ENCODE measurements around the gene APOBR.
"Not testable (repeated sequence)": the region's sequence is repeated elsewhere in the genome, so short reads cannot be mapped to it uniquely, and the experiment has no call there.

The APOBR gene, protein sequence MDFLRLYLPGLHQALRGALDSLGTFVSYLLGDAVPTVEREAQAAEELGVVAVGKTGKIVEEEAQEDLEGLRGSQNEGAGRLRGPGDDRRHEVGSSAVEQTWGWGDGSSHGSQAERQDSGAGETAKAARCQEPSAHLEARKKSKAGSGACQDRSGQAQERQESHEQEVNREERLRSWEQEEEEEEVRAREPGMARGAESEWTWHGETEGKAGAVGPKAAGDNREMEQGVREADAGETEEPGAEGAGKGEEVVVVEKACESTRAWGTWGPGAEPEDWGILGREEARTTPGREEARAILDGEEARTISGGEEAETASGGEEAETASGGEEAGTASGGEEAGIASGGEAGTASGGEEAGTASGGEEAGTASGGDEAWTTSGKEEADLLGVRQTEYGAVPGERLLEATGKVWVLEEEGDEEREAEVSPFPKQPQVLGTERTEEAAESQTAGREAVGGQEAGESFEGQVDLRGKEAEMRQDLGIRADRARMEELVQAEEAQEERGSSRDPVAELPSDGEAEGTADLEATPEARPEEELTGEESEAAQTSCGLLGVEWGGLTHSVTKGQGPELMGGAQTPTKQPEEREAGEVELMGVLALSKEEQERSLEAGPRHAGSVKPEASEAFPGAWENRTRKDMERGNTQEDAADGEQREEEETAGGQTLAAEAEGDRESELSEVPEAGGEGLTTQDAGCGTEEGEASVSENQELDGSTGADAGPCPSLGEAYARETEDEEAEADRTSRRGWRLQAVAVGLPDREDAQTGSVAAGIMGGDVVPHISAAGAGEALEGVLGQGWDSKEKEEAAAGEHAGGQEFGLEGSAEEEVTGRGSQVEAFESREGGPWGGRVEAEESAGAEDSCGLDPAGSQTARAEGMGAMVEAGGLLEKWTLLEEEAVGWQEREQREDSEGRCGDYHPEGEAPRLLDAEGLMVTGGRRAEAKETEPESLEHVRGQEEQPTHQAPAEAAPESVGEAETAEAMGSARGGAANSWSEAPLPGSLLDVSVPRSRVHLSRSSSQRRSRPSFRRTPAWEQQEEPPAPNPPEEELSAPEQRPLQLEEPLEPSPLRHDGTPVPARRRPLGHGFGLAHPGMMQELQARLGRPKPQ
- total RNA-seq = 2.3 to 16.6 (median 8.1) reads per million in 3 experiments

DNA sequence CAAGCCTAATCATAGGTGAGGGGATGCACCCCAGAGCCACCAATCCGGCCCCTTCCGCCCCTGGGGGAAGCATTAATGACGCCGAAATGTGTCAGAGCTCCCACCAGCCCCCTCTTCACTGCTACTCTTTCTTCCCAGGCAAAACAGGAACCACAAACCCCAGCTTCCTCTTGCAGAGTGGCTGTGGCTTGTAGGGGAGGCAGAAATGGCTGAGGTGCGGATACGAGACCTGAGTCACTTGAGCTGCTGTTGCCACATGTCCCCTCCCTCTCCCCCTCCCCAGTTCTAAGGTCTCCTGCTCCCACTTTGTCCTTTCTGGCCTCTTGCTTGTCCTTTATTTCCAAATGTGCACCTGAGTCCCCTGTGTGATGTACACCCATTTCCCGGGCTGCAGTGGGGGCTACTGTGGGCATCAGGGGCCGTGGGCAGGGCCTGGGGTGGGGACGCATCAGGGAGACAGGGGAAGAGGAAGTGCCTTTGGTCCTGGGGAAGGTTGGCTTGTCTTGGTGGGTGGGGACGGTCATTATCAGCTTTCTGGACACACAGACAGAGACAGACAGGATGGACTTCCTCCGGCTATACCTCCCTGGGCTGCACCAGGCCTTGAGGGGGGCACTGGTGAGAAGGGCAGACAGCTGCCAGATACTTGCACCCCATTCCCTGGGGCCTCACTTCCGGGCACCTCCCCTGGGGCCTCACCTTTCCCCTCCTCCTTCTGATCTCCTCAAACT, at the start of gene APOBR:
Gene APOBR (plus strand): TSS at position 523 of the 731 bp plus-strand sequence. CDS start 39 bp downstream, at position 562.
- peak; percentile 96 for DNase-seq

DNA sequence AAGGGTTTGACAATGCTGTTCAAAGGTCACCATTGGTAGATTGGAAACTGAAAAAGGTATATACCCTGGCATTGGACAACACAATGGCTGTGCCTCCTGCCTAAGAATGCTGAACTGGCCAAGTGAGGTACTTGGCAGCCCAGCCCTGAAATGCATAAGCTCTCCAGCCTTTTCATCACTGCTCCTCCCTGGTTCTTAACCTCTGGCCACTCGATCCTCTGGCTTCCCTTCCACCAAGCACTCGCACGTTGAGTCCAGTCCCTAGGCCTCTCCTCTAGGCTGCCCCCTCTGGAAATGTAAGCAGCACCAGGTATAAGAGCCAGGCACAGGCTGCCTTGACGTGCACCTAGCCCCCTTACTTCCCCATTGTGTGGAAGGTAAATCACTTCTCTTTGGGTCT, 48.1 kb upstream of the APOBR start:
- DNase-seq = not testable (repeated sequence)

DNA sequence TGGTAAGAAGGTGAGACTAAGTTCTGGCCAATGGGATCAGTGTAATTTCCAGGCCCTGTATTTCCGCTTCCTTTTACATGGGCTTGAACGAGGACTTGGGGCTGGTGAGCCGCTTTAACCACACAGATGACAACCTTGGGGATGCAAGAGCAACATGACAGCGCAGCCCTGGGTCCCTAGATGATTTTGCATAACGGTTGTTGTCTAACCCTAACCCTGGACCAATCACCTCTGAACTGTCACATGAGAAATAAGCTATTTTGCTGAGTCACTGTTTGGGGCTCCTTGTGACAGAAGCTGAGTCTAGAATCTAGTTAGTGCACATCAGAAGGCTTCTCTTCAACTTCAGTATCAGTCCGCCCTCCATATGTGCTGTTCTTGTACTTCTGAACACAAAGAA, 47.4 kb upstream of the APOBR start:
- not testable (repeated sequence) for DNase-seq

DNA sequence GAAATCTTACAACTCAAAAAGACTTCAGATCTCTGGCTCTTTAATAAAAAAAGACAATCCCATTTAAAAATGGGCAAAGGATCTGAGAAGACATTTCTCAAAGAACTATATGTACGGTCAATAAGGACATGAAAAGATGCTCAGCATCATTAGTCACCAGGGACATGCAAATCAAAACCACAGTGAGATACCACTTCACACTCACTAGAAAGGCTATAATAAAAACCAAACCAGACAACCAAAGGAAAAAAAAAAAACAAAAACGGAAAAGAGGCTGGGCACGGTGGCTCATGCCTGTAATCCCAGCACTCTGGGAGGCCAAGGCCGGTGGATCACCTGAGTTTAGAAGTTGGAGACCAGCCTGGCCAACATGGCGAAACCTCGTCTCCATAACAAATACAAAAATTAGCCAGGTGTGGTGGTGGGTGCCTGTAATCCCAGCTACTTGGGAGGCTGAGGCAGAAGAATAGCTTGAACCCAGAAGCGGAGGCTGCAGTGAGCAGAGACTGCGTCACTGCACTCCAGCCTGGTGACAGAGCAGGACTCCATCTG, 20.7 kb upstream of the APOBR start:
- no peak for DNase-seq

DNA sequence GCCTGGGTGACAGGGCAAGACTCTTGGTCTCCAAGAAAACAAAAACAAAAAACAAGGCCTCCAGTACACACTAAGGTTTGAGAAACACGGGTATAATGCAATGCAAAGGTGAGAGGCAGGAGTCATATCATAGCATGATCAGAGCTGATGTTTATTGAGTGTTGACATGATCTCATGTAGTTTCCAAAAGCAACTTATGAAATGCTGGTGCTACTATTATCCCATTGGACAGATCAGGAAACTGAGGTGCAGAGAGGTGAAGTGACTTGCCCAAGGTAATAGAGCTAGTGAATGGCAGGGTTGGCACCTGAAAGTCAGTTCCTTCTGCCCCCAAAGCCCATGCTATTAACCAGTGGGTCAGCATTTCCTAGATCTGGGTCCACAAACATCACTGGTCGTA, 19.2 kb upstream of the APOBR start:
- no peak for DNase-seq

DNA sequence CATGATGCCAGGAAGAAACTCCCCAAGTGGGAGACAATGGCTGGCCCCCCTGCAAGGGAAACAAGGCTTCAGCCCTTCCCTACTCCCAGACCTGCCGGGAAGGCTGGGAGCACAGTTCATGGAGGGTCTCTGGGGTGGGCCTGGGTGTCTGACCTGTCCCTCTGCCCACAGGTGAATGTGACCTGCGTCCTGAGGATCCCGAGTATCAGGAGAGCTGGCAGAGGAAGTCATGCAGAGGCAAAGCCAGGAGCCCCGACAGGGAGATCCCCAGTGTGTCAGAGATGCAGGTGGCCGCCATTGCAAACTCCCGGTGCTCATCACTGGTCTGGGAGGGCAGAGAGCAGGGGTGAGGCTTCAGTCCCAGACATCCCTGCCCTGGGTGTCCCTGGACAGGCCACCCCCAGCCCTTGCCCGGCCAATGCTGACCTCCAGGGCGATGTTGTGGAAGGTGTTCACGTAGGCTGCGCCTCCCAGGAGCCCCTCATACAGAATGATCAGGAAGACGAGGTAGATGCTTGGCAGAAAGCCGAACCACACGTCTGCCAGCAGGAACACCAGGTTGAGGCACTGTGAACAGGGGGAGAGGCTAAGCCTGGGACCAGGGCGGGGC, 17.0 kb upstream of the APOBR start:
- DNase-seq = no peak

DNA sequence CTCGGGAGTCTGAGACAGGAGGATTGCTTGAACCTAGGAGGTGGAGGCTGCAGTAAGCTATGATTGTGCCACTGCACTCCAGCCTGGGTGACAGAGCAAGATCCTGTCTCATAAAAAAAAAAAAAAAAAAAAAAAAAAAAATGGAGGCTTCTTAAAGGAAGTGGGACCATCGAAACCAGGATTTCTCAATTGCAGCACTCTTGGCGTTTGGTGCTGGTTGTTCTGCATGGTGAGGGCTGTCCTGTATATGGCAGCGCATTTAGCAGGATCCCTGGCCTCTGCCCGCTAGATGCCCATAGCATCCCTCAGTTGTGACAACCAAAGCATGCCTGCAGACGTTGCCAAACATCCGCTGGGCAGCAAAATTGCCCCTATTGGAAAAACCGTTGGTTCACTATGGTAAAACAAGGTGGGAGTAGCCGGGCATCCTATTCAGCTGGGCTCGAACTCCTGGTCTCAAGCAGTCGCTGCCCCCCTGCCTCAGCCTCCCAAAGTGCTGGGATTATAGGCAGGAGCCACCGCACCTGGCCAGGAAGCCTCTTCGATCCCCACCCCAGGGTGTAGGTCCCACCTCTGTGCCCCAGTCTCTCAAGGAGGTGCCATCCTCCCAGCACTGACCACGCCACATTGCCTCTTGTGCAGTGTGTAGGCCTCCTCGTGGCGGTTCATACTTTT, 15.8 kb upstream of the APOBR start:
- no peak for DNase-seq

DNA sequence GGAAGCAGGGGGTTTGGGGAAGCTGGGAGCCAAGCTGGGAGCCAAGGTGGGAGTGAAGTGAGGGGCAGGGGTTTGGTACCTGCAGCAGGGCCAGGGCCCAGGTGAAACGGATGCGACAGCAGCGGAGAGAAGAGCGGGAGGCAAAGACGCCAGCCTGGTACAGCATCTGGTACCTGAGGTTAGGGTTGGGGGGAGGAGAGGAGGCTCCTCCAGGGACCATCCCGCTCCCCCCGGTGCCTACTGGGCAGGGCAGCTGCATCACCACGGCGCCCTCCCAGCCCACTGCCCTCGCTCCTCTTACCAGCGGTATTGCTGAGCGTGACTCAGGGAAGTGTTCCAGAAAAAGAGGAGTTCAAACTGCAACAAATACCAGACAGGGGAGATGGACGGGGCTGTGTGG, 12.4 kb upstream of the APOBR start:
- DNase-seq = no peak

DNA sequence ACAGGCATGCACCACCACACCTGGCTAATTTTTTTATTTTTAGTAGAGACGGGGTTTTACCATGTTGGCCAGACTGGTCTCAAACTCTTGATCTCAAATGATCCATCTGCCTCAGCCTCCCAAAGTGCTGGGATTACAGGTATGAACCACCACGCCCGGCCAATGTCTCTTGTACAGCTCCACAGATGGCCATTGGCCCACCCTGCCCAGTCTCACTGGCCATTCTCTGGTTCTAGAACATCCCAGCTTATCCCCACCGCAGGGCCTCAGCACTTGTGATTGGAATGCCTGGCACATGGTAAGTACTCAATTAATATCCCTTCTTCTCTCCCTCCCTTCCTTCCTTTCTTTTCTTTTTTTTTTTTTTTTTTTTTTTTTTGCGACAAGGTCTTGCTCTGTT, 11.1 kb upstream of the APOBR start:
- DNase-seq = not testable (repeated sequence)

DNA sequence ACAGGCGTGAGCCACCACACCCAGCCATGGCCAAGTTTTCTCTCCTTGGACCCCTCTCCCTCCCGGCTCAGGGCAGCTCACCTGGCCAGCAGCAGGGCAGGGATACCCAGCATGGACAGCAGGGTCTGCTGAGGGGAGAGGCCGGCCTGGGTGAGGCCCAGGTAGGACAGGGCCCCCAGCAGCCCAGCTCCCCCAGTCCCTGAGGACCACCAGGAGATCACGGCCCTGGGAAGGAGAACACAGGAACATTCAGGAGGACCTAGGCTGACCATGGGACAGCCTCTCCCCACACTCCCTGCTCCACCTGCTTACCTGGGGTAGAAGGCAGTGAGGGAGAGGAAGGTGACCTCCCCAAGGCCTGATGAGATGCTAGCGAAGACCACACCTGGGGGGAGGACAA, 8.2 kb upstream of the APOBR start:
- DNase-seq = no peak

DNA sequence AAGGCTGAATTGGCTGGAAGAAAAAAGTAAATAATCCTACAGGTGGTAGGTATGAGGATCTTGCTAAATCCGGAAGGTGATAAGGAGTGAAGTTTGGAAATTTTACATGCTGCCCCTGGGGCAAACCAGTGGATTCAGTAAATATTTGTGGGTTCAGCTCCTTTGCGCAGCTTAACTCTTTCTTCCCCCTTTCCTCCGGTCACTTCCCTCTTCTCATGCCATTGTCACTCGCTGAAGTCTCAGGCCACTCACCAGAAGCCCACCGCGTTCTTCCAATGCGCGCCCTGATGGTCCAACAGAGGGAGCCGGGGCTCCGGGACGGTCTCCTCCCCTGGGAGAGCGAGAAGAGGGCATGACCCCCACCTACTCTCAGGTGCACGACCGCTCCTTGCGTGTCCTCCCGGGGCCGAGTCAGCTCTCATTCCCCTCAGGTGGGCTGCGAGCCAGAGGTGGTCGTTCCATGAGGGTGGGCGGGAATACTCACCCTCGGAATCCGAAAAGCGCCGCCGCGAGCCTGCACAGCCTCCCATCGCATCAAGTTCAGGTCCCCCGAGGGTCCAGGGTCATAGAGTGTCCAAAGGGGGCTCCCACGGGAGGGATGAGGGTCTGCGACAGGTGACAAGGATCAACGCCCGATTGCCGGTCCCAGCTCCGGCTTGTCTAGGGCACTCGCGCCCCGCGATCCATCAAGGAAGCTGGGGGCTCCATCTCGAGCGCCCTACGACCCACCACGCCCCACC, 3.0 kb upstream of the APOBR start:
- DNase-seq = no peak

DNA sequence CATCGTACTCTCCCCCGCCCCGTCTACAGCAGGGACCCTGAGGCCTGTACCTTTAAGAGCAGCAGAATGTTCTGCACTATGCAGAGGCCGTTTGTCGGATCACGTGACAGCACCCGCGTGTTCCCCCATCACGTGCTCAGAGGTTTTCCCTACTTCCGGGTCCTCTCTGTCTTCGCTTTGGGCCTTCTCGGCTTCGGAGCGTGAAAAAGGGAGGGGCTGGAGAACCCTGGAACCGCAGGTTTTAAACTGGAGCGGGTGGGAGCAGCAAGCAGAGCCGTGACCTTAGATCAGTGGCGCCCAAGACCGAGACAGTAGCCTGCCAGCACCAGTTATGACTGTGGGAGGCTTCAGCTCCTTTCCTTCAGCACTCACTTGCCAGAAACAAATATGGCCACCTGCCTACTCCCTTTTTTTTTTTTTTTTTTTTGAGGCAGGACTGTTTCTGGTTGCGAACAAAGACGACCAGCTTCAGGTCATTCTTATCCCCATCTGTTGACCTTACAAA, 2.4 kb upstream of the APOBR start, which contains the start of gene CLN3:
Gene CLN3 (minus strand): TSS at position 105 of the 505 bp plus-strand sequence. CDS start 315 bp downstream, outside the sequence.
- peak; percentile 92 for DNase-seq

DNA sequence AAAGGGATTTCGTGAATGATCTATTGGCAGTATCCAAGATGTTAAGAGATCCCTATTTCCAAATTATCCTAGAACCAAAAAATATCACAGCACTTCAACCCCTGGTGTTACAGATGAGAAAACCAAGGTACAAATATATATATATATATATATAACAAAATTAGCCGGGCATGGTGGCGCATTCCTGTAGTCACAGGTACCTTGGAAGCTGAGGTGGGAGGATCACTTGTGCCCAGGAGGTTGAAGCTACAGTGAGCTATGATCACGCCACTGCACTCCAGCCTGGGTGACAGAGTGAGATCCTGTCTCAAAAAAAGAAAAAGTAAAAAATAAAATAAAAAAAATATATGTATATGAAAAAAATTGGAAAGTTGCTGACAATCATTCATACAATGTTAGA, 1.9 kb upstream of the APOBR start:
- no peak for DNase-seq

DNA sequence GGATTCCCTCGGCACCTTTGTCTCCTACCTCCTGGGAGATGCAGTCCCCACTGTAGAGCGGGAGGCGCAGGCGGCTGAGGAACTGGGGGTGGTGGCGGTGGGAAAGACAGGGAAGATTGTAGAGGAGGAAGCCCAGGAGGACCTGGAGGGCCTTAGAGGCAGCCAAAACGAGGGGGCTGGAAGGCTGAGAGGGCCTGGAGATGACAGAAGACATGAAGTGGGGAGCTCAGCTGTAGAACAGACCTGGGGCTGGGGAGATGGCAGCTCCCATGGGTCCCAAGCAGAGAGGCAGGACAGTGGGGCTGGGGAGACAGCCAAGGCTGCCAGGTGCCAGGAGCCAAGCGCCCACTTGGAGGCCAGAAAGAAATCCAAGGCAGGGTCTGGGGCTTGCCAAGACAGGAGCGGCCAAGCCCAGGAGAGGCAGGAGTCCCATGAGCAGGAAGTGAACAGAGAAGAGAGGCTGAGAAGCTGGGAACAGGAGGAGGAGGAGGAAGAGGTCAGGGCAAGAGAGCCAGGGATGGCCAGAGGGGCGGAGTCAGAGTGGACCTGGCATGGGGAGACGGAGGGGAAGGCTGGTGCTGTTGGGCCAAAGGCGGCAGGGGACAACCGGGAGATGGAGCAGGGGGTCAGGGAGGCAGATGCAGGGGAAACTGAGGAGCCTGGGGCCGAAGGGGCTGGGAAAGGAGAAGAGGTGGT, 803 bp downstream of the APOBR start:
- no peak for DNase-seq

DNA sequence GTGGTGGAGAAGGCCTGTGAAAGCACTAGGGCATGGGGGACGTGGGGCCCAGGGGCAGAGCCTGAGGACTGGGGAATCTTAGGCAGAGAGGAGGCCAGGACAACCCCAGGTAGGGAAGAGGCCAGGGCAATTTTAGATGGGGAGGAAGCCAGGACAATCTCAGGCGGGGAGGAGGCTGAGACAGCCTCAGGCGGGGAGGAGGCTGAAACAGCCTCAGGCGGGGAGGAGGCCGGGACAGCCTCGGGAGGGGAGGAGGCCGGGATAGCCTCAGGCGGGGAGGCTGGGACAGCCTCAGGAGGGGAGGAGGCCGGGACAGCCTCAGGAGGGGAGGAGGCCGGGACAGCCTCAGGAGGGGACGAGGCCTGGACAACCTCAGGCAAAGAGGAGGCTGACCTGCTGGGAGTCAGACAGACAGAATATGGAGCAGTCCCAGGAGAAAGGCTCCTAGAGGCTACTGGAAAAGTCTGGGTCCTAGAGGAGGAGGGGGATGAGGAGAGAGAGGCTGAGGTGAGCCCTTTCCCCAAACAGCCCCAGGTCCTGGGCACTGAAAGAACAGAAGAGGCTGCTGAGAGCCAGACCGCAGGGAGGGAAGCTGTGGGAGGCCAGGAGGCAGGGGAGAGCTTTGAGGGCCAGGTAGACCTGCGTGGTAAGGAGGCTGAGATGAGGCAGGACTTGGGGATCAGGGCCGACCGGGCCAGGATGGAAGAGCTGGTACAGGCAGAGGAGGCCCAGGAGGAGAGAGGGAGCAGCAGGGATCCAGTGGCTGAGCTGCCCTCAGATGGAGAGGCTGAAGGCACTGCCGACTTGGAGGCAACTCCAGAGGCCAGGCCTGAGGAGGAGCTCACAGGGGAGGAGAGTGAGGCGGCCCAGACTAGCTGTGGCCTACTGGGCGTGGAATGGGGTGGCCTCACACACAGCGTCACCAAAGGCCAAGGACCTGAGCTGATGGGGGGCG, 1.6 kb downstream of the APOBR start:
- no peak for DNase-seq

DNA sequence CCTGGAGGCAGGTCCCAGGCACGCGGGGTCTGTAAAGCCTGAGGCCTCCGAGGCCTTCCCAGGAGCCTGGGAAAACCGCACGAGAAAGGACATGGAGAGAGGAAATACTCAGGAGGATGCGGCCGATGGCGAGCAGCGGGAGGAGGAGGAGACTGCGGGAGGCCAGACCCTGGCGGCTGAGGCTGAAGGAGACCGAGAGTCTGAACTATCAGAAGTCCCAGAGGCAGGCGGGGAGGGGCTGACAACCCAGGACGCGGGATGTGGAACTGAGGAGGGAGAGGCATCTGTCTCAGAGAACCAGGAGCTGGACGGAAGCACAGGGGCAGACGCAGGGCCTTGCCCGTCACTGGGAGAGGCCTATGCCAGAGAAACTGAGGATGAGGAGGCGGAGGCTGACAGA, 2.4 kb downstream of the APOBR start:
- DNase-seq = no peak

DNA sequence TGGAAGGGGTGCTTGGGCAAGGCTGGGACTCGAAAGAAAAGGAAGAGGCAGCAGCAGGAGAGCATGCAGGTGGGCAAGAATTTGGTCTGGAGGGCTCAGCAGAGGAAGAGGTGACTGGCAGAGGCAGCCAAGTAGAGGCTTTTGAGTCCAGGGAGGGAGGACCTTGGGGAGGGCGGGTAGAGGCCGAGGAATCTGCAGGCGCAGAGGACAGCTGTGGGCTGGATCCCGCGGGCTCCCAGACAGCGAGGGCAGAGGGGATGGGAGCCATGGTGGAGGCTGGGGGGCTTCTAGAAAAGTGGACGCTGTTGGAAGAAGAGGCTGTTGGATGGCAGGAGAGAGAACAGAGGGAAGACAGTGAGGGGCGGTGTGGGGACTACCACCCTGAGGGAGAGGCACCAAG, 2.9 kb downstream of the APOBR start:
- no peak for DNase-seq

DNA sequence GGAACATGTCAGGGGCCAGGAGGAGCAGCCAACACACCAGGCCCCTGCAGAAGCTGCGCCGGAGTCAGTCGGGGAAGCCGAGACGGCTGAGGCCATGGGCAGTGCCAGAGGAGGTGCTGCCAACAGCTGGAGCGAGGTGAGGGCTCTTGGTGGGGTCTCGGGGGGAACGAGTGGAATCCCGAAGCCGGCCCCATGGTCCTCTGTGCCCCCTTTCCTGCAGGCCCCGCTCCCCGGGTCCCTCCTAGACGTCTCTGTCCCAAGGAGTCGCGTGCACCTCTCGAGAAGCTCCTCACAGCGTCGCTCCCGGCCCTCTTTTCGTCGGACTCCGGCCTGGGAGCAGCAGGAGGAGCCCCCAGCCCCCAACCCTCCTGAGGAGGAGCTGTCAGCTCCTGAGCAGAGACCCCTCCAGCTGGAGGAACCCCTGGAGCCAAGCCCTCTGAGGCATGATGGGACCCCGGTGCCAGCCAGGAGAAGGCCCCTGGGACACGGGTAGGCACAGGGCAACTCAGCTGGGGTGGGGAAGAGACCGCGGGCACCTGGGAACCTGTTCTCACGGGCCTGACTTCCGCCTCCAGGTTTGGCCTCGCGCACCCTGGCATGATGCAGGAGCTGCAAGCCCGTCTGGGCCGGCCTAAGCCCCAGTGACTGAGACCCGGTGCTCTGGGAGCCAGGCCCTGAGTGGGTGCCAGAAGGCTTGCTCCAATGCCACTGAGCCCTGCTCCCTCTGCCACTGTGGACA, 3.6 kb downstream of the APOBR start:
- no peak for DNase-seq

Measured in central memory CD4-positive, alpha-beta T cell (primary cell).